ENCODE data around the gene SPINK14.

Gene SPINK14

GRCh38 chr5:148168246-148168645, at the start of gene SPINK14:
TSS of gene SPINK14 (plus strand) at chr5:148168546. CDS start at chr5:148169733, 1,187 bp downstream.
- no peak for DNase-seq (ENCODE audit: low read depth)

- no peak for DNase-seq (ENCODE audit: low read depth)
Measured at GRCh38 chr5:148120317-148120716, 48.0 kb upstream of the SPINK14 start.

- DNase-seq (ENCODE audit: low read depth) = no peak
Measured at GRCh38 chr5:148125641-148126040, 42.7 kb upstream of the SPINK14 start.

GRCh38 chr5:148135091-148136048, 33.0 kb upstream of the SPINK14 start:
- DNase-seq (ENCODE audit: low read depth) = no peak

GRCh38 chr5:148140846-148141245, 27.5 kb upstream of the SPINK14 start:
- DNase-seq (ENCODE audit: low read depth) = no peak

- no peak for DNase-seq (ENCODE audit: low read depth)
Measured at GRCh38 chr5:148141645-148142044, 26.7 kb upstream of the SPINK14 start.

GRCh38 chr5:148145916-148146315, 22.4 kb upstream of the SPINK14 start:
- no peak for DNase-seq (ENCODE audit: low read depth)

GRCh38 chr5:148146487-148146886, 21.9 kb upstream of the SPINK14 start:
- DNase-seq (ENCODE audit: low read depth) = no peak

GRCh38 chr5:148147415-148147814, 20.9 kb upstream of the SPINK14 start:
- DNase-seq (ENCODE audit: low read depth) = no peak

- DNase-seq (ENCODE audit: low read depth) = no peak
Measured at GRCh38 chr5:148151872-148152271, 16.5 kb upstream of the SPINK14 start.

- DNase-seq (ENCODE audit: low read depth) = no peak
Measured at GRCh38 chr5:148152781-148153180, 15.6 kb upstream of the SPINK14 start.

- DNase-seq (ENCODE audit: low read depth) = no peak
Measured at GRCh38 chr5:148156609-148157008, 11.7 kb upstream of the SPINK14 start.

- DNase-seq (ENCODE audit: low read depth) = no peak
Measured at GRCh38 chr5:148162038-148162437, 6.3 kb upstream of the SPINK14 start.

GRCh38 chr5:148163345-148163744, 5.0 kb upstream of the SPINK14 start:
- no peak for DNase-seq (ENCODE audit: low read depth)

GRCh38 chr5:148166550-148167283, 1.6 kb upstream of the SPINK14 start:
- DNase-seq (ENCODE audit: low read depth) = no peak

- DNase-seq (ENCODE audit: low read depth) = no peak
Measured at GRCh38 chr5:148172377-148172776, 4.0 kb downstream of the SPINK14 start.

- no peak for DNase-seq (ENCODE audit: low read depth)
Measured at GRCh38 chr5:148176480-148176879, 8.1 kb downstream of the SPINK14 start.

- no peak for DNase-seq (ENCODE audit: low read depth)
Measured at GRCh38 chr5:148177207-148177606, 8.9 kb downstream of the SPINK14 start.

- no peak for DNase-seq (ENCODE audit: low read depth)
Measured at GRCh38 chr5:148179234-148179824, 11.0 kb downstream of the SPINK14 start.

GRCh38 chr5:148186248-148187003, 18.1 kb downstream of the SPINK14 start:
- no peak for DNase-seq (ENCODE audit: low read depth)

- no peak for DNase-seq (ENCODE audit: low read depth)
Measured at GRCh38 chr5:148191010-148191409, 22.7 kb downstream of the SPINK14 start.

GRCh38 chr5:148193202-148193601, 24.9 kb downstream of the SPINK14 start:
- no peak for DNase-seq (ENCODE audit: low read depth)

Measured in stimulated activated CD8-positive, alpha-beta memory T cell treated with anti-CD3 and anti-CD28 coated beads, Interleukin-7, amount 100 ng/mL, for 24 hours (primary cell).